ENCODE results near the gene UBE2K.
"Not testable (repeated sequence)": the region's sequence is repeated elsewhere in the genome, so short reads cannot be mapped to it uniquely, and the experiment has no call there.

Gene UBE2K

GRCh38 chr4:39802005-39802404 is 104.1 kb downstream of the UBE2K start:
- no peak overlapping the region for H3K4me3 ChIP-seq (ENCODE audit: low read depth, low read length)
- no peak overlapping the region for H4K12ac ChIP-seq (ENCODE audit: low read depth, low read length)
- no peak overlapping the region for H3K27ac ChIP-seq (ENCODE audit: low read depth, low read length)
- H3K4me2 ChIP-seq (ENCODE audit: low read length), result no peak overlapping the region
- H3K9ac ChIP-seq (ENCODE audit: low read length), result no peak overlapping the region
- peaks cover 0 to 2% of the 10 kb centered on the region in 2 experiments for H3K4me1 ChIP-seq (ENCODE audit: control insufficient read depth in 1 of 2, insufficient read depth in 2 of 2, low read length in 2 of 2)
- H3K23ac ChIP-seq (ENCODE audit: low read length), result no peak overlapping the region
- H4K8ac ChIP-seq (ENCODE audit: low read depth, low read length), result no peak overlapping the region
- no peaks in the 10 kb centered on the region for H3K27me3 ChIP-seq (ENCODE audit: insufficient read depth, low read length)
- no peak overlapping the region for H2AFZ ChIP-seq (ENCODE audit: insufficient read depth, low read length, poor library complexity)
- H2BK12ac ChIP-seq (ENCODE audit: low read length), result no peak overlapping the region
- H3K18ac ChIP-seq (ENCODE audit: low read length), result no peak overlapping the region
- H2AK5ac ChIP-seq (ENCODE audit: low read length), result no peak overlapping the region
- no peak overlapping the region for H3K4ac ChIP-seq (ENCODE audit: low read depth, low read length)
- H3K14ac ChIP-seq (ENCODE audit: low read length), result no peak overlapping the region
- H3K36me3 ChIP-seq (ENCODE audit: control insufficient read depth in 1 of 2, insufficient read depth in 2 of 2, low read length in 2 of 2), result no peaks in the 10 kb centered on the region
- no peak overlapping the region for H4K91ac ChIP-seq (ENCODE audit: low read depth, low read length)
- peak; percentile 91 to 97 for DNase-seq
- no peaks in the 10 kb centered on the region for H3K9me3 ChIP-seq (ENCODE audit: insufficient read depth, low read depth, low read length)
- H3K79me2 ChIP-seq (ENCODE audit: control insufficient read depth, insufficient read depth, low read length, poor library complexity), result no peaks in the 10 kb centered on the region
- H3K79me1 ChIP-seq (ENCODE audit: low read length), result no peaks in the 10 kb centered on the region
- no peak overlapping the region for H2BK5ac ChIP-seq (ENCODE audit: low read depth, low read length, poor library complexity)
- no CpG with 5 or more reads among the region's 4 CpGs for WGBS (ENCODE audit: extremely low coverage, insufficient coverage, insufficient read length)
- no peak overlapping the region for H2BK120ac ChIP-seq (ENCODE audit: insufficient read depth, low read length, poor library complexity)

- no peaks in the 10 kb centered on the region for H3K79me1 ChIP-seq (ENCODE audit: low read length)
- H3K4me1 ChIP-seq (ENCODE audit: control insufficient read depth in 1 of 2, insufficient read depth in 2 of 2, low read length in 2 of 2), result peaks cover 0 to 2% of the 10 kb centered on the region in 2 experiments
- H3K23ac ChIP-seq (ENCODE audit: low read length), result no peak overlapping the region
- no peaks in the 10 kb centered on the region for H3K27me3 ChIP-seq (ENCODE audit: insufficient read depth, low read length)
- no peak overlapping the region for H3K4ac ChIP-seq (ENCODE audit: low read depth, low read length)
- H3K9ac ChIP-seq (ENCODE audit: low read length), result no peak overlapping the region
- H3K4me2 ChIP-seq (ENCODE audit: low read length), result no peak overlapping the region
- WGBS (ENCODE audit: extremely low coverage, insufficient coverage, insufficient read length), result no CpG with 5 or more reads among the region's 8 CpGs
- H2BK120ac ChIP-seq (ENCODE audit: insufficient read depth, low read length, poor library complexity), result no peak overlapping the region
- H3K36me3 ChIP-seq (ENCODE audit: control insufficient read depth in 1 of 2, insufficient read depth in 2 of 2, low read length in 2 of 2), result no peaks in the 10 kb centered on the region
- H3K79me2 ChIP-seq (ENCODE audit: control insufficient read depth, insufficient read depth, low read length, poor library complexity), result no peaks in the 10 kb centered on the region
- no peak overlapping the region for H2BK12ac ChIP-seq (ENCODE audit: low read length)
- peaks cover 6% of the 10 kb centered on the region for H3K9me3 ChIP-seq (ENCODE audit: insufficient read depth, low read depth, low read length)
- no peak overlapping the region for H2AK5ac ChIP-seq (ENCODE audit: low read length)
- H4K91ac ChIP-seq (ENCODE audit: low read depth, low read length), result no peak overlapping the region
- no peak overlapping the region for H4K8ac ChIP-seq (ENCODE audit: low read depth, low read length)
- no peak overlapping the region for H3K4me3 ChIP-seq (ENCODE audit: low read depth, low read length)
- no peak overlapping the region for H3K27ac ChIP-seq (ENCODE audit: low read depth, low read length)
- no peak overlapping the region for H2AFZ ChIP-seq (ENCODE audit: insufficient read depth, low read length, poor library complexity)
- no peak overlapping the region for H4K12ac ChIP-seq (ENCODE audit: low read depth, low read length)
- no peak overlapping the region for H2BK5ac ChIP-seq (ENCODE audit: low read depth, low read length, poor library complexity)
- no peak overlapping the region for H3K18ac ChIP-seq (ENCODE audit: low read length)
- DNase-seq, result no peak
- H3K14ac ChIP-seq (ENCODE audit: low read length), result no peak overlapping the region
Observed at GRCh38 chr4:39808231-39808749, 110.4 kb downstream of the UBE2K start.

- peak overlapping the region; percentile 50 for H3K4me3 ChIP-seq (ENCODE audit: low read depth, low read length)
- H2BK12ac ChIP-seq (ENCODE audit: low read length), result no peak overlapping the region
- DNase-seq, result no peak
- WGBS (ENCODE audit: extremely low coverage, insufficient coverage, insufficient read length), result no CpG with 5 or more reads among the region's 6 CpGs
- H2AFZ ChIP-seq (ENCODE audit: insufficient read depth, low read length, poor library complexity), result no peak overlapping the region
- no peaks in the 10 kb centered on the region for H3K79me1 ChIP-seq (ENCODE audit: low read length)
- no peak overlapping the region for H3K23ac ChIP-seq (ENCODE audit: low read length)
- H3K79me2 ChIP-seq (ENCODE audit: control insufficient read depth, insufficient read depth, low read length, poor library complexity), result no peaks in the 10 kb centered on the region
- no peak overlapping the region for H3K27ac ChIP-seq (ENCODE audit: low read depth, low read length)
- no peak overlapping the region for H4K8ac ChIP-seq (ENCODE audit: low read depth, low read length)
- peaks cover 15% of the 10 kb centered on the region for H3K9me3 ChIP-seq (ENCODE audit: insufficient read depth, low read depth, low read length)
- no peak overlapping the region for H4K91ac ChIP-seq (ENCODE audit: low read depth, low read length)
- H3K14ac ChIP-seq (ENCODE audit: low read length), result no peak overlapping the region
- no peak overlapping the region for H2BK120ac ChIP-seq (ENCODE audit: insufficient read depth, low read length, poor library complexity)
- H4K12ac ChIP-seq (ENCODE audit: low read depth, low read length), result no peak overlapping the region
- H3K27me3 ChIP-seq (ENCODE audit: insufficient read depth, low read length), result no peaks in the 10 kb centered on the region
- no peak overlapping the region for H3K4me2 ChIP-seq (ENCODE audit: low read length)
- peaks cover 0 to 3% of the 10 kb centered on the region in 2 experiments for H3K4me1 ChIP-seq (ENCODE audit: control insufficient read depth in 1 of 2, insufficient read depth in 2 of 2, low read length in 2 of 2)
- no peak overlapping the region for H2BK5ac ChIP-seq (ENCODE audit: low read depth, low read length, poor library complexity)
- H3K18ac ChIP-seq (ENCODE audit: low read length), result no peak overlapping the region
- no peaks in the 10 kb centered on the region for H3K36me3 ChIP-seq (ENCODE audit: control insufficient read depth in 1 of 2, insufficient read depth in 2 of 2, low read length in 2 of 2)
- no peak overlapping the region for H3K4ac ChIP-seq (ENCODE audit: low read depth, low read length)
- H3K9ac ChIP-seq (ENCODE audit: low read length), result no peak overlapping the region
- H2AK5ac ChIP-seq (ENCODE audit: low read length), result no peak overlapping the region
Observed at GRCh38 chr4:39812500-39812899, 114.6 kb downstream of the UBE2K start.

GRCh38 chr4:39813033-39813432 is 115.1 kb downstream of the UBE2K start:
- H3K79me2 ChIP-seq (ENCODE audit: control insufficient read depth, insufficient read depth, low read length, poor library complexity); H3K4me2 ChIP-seq (ENCODE audit: low read length); H2AFZ ChIP-seq (ENCODE audit: insufficient read depth, low read length, poor library complexity); H2BK120ac ChIP-seq (ENCODE audit: insufficient read depth, low read length, poor library complexity); DNase-seq; H2BK12ac ChIP-seq (ENCODE audit: low read length); H3K4me1 ChIP-seq (ENCODE audit: control insufficient read depth in 1 of 2, insufficient read depth in 2 of 2, low read length in 2 of 2); H3K4ac ChIP-seq (ENCODE audit: low read depth, low read length); H3K36me3 ChIP-seq (ENCODE audit: control insufficient read depth in 1 of 2, insufficient read depth in 2 of 2, low read length in 2 of 2); H4K91ac ChIP-seq (ENCODE audit: low read depth, low read length); H3K18ac ChIP-seq (ENCODE audit: low read length); H3K23ac ChIP-seq (ENCODE audit: low read length); H2BK5ac ChIP-seq (ENCODE audit: low read depth, low read length, poor library complexity); H2AK5ac ChIP-seq (ENCODE audit: low read length); H3K79me1 ChIP-seq (ENCODE audit: low read length); H4K8ac ChIP-seq (ENCODE audit: low read depth, low read length); H3K27me3 ChIP-seq (ENCODE audit: insufficient read depth, low read length); H3K27ac ChIP-seq (ENCODE audit: low read depth, low read length); H3K9ac ChIP-seq (ENCODE audit: low read length); H3K4me3 ChIP-seq (ENCODE audit: low read depth, low read length); H3K14ac ChIP-seq (ENCODE audit: low read length); H4K12ac ChIP-seq (ENCODE audit: low read depth, low read length): not testable (repeated sequence)
- H3K9me3 ChIP-seq (ENCODE audit: insufficient read depth, low read depth, low read length), result peaks cover 15% of the 10 kb centered on the region
- WGBS (ENCODE audit: extremely low coverage, insufficient coverage, insufficient read length), result no CpG with 5 or more reads among the region's 1 CpG

All from trophoblast cell (in vitro differentiated cells and primary cell).